HEK293T (cell line): Measurements from ENCODE around the gene GRB14.

Source experiments
- CTCF ChIA-PET: fragments of 350-600 bp; formaldehyde crosslinking; extraction: SDS; loops from one replicate; lab custom pipeline; 2021; ENCODE audit warnings: antibody characterized with exemption, inconsistent platforms; lab: Yijun Ruan, JAX
- POLR2A ChIA-PET: fragments of 350-600 bp; formaldehyde crosslinking; extraction: SDS; loops from one replicate; lab custom pipeline; 2020; ENCODE audit warnings: antibody characterized with exemption, inconsistent platforms; lab: Yijun Ruan, JAX
- DNase-seq: peaks from one replicate; pipeline ENCODE4 v3.0.0; 2012; ENCODE audit warnings: mixed read lengths; ENCODE audit errors: extremely low spot score
- ARNT ChIP-seq: fragments of 450-650 bp; IDR thresholded peaks from 2 replicates; pipeline ENCODE4 v1.6.1; 2017; ENCODE audit warnings: mild to moderate bottlenecking
- BHLHE40 ChIP-seq: fragments of 450-650 bp; IDR thresholded peaks from 2 replicates; pipeline ENCODE4 v1.6.1; 2016; ENCODE audit warnings: mild to moderate bottlenecking, moderate library complexity, borderline replicate concordance
- CTBP1 ChIP-seq: fragments of 450-650 bp; IDR thresholded peaks from 2 replicates; pipeline ENCODE4 v1.6.1; 2016; ENCODE audit warnings: borderline replicate concordance
- ELF4 ChIP-seq: fragments of 450-650 bp; IDR thresholded peaks from 2 replicates; pipeline ENCODE4 v1.6.1; 2017; ENCODE audit warnings: antibody characterized with exemption
- FOXA1 ChIP-seq: fragments of 450-650 bp; IDR thresholded peaks from 2 replicates; pipeline ENCODE4 v1.6.1; 2016; ENCODE audit warnings: mild to moderate bottlenecking
- FOXK2 ChIP-seq: fragments of 450-650 bp; IDR thresholded peaks from 2 replicates; pipeline ENCODE4 v1.6.1; 2016; ENCODE audit warnings: mild to moderate bottlenecking
- FOXM1 ChIP-seq: fragments of 450-650 bp; IDR thresholded peaks from 2 replicates; pipeline ENCODE4 v1.6.1; 2017; ENCODE audit warnings: mild to moderate bottlenecking, borderline replicate concordance
- HDGF ChIP-seq: fragments of 450-650 bp; IDR thresholded peaks from 2 replicates; pipeline ENCODE4 v1.6.1; 2017; ENCODE audit warnings: antibody characterized with exemption, borderline replicate concordance
- L3MBTL2 ChIP-seq: fragments of 450-650 bp; conservative IDR thresholded peaks from 2 replicates; pipeline ENCODE4 v1.6.1; 2016; ENCODE audit warnings: mild to moderate bottlenecking
- LEF1 ChIP-seq: fragments of 450-650 bp; IDR thresholded peaks from 2 replicates; pipeline ENCODE4 v1.6.1; 2017; ENCODE audit warnings: mild to moderate bottlenecking, borderline replicate concordance
- NFRKB ChIP-seq: fragments of 450-650 bp; IDR thresholded peaks from 2 replicates; pipeline ENCODE4 v1.6.1; 2016; ENCODE audit warnings: mild to moderate bottlenecking, moderate library complexity
- PKNOX1 ChIP-seq: fragments of 450-650 bp; IDR thresholded peaks from 2 replicates; pipeline ENCODE4 v1.6.1; 2016
- SP1 ChIP-seq: fragments of 450-650 bp; IDR thresholded peaks from 2 replicates; pipeline ENCODE4 v1.6.1; 2017
- SUZ12 ChIP-seq: fragments of 450-650 bp; IDR thresholded peaks from 2 replicates; pipeline ENCODE4 v1.6.1; 2016; ENCODE audit warnings: mild to moderate bottlenecking
- TARDBP ChIP-seq: fragments of 450-650 bp; IDR thresholded peaks from 2 replicates; pipeline ENCODE4 v1.6.1; 2016
- ZNF384 ChIP-seq: fragments of 450-650 bp; IDR thresholded peaks from 2 replicates; pipeline ENCODE4 v1.6.1; 2016

Gene GRB14

GRCh38 chr2:164621764-164622105, 453 bp upstream of the GRB14 start:
- CTCF ChIA-PET: no interaction called here
- DNase-seq: peak; percentile 51
- TF ChIP-seq FOXA1 (no peak), L3MBTL2 (peak; percentile 71)

GRCh38 chr2:164620457-164620856, 825 bp downstream of the GRB14 start:
- DNase-seq: peak; percentile 8
- TF ChIP-seq CTBP1: no peak
- no peak for TF ChIP-seq L3MBTL2
- TF ChIP-seq BHLHE40: no peak
- no peak for TF ChIP-seq ZNF384
- no peak for TF ChIP-seq FOXK2
- TF ChIP-seq ARNT: no peak
- no peak for TF ChIP-seq FOXA1
- TF ChIP-seq LEF1: no peak
- TF ChIP-seq NFRKB: no peak
- TF ChIP-seq FOXM1: no peak
- no peak for TF ChIP-seq PKNOX1
- no peak for TF ChIP-seq ELF4
- no peak for TF ChIP-seq TARDBP
- ChIA-PET POLR2A (no interaction called here), CTCF (no interaction called here)

More at GRCh38 chr2:164621764-164622105, 453 bp upstream of the GRB14 start:
- POLR2A ChIA-PET: interaction anchor here (1.7 kb wide), 1 partner anchor 9 kb away, joined by 4 read pairs; no protein-coding TSS in a partner anchor

GRCh38 chr2:164617466-164617865, 3.8 kb downstream of the GRB14 start:
- TF ChIP-seq SUZ12: no peak
- TF ChIP-seq BHLHE40: no peak
- no peak for TF ChIP-seq FOXM1
- no peak for TF ChIP-seq ELF4
- no peak for DNase-seq
- CTCF ChIA-PET: no interaction called here
- POLR2A ChIA-PET: no interaction called here

GRCh38 chr2:164613321-164613982, 7.8 kb downstream of the GRB14 start:
- no peak for TF ChIP-seq SUZ12
- TF ChIP-seq ARNT: no peak
- no peak for TF ChIP-seq L3MBTL2
- no peak for TF ChIP-seq TARDBP
- TF ChIP-seq FOXA1: no peak
- TF ChIP-seq SP1: no peak
- no peak for TF ChIP-seq HDGF
- no peak for TF ChIP-seq PKNOX1
- no peak for TF ChIP-seq ELF4
- no peak for TF ChIP-seq NFRKB
- TF ChIP-seq BHLHE40: no peak
- no peak for DNase-seq
- ChIA-PET POLR2A (interaction anchor here (1.6 kb wide), 1 partner anchor 9 kb away, joined by 4 read pairs; the partner anchor contains the start of gene GRB14), CTCF (no interaction called here)

GRCh38 chr2:164609790-164610189, 11.5 kb downstream of the GRB14 start:
- DNase-seq: no peak
- ChIA-PET CTCF (no interaction called here), POLR2A (no interaction called here)
- no peak for TF ChIP-seq SUZ12
- TF ChIP-seq ARNT: no peak
- no peak for TF ChIP-seq BHLHE40
- TF ChIP-seq FOXA1: no peak
- TF ChIP-seq HDGF: no peak
- no peak for TF ChIP-seq NFRKB
- no peak for TF ChIP-seq L3MBTL2
- no peak for TF ChIP-seq ZNF384
- no peak for TF ChIP-seq PKNOX1
- TF ChIP-seq FOXK2: no peak
- TF ChIP-seq LEF1: no peak
- no peak for TF ChIP-seq FOXM1
- TF ChIP-seq TARDBP: no peak
- TF ChIP-seq ELF4: no peak
- no peak for TF ChIP-seq SP1
- no peak for TF ChIP-seq CTBP1

GRCh38 chr2:164606557-164606956, 14.7 kb downstream of the GRB14 start:
- TF ChIP-seq ELF4 (no peak), FOXA1 (no peak), LEF1 (no peak), FOXK2 (no peak), TARDBP (no peak), L3MBTL2 (no peak), CTBP1 (no peak), ZNF384 (no peak), HDGF (no peak), SP1 (no peak), BHLHE40 (no peak), PKNOX1 (no peak), ARNT (no peak), NFRKB (no peak), SUZ12 (no peak), FOXM1 (no peak)
- POLR2A ChIA-PET: no interaction called here
- DNase-seq: no peak
- CTCF ChIA-PET: no interaction called here
